Spleen (tissue), 7 donors: Measurements from ENCODE around the gene PUS1.

Source experiments
- CTCF ChIP-seq, 11 experiments: fragments of 200-600 bp in 7 of 11; fragments of 450-650 bp in 4 of 11; sonication (generic) in 4 of 11; IDR thresholded peaks in 8 of 11; conservative IDR thresholded peaks in 3 of 11; 1 replicate in 7 of 11; 2 replicates in 4 of 11; pipeline versions ENCODE4 v1.4.0 to v1.8.0; 2016 to 2021; ENCODE audit warnings: antibody characterized with exemption in 11 of 11, inconsistent platforms in 4 of 11, mild to moderate bottlenecking in 1 of 11
- POLR2AphosphoS5 ChIP-seq, 3 donors: sonication (generic); formaldehyde crosslinking; IDR thresholded peaks; one replicate each; pipeline ENCODE4 v1.5.1; 2017; ENCODE audit warnings: antibody characterized with exemption in 3 of 3
- donor health status: DM: no; HTN: no; CAD: no; lungs with moderate emphysema.
- donor health status: DM: no; HTN: no; CAD: no.
- donor health status: DM: no; HTN: no; CAD: no.

DNA sequence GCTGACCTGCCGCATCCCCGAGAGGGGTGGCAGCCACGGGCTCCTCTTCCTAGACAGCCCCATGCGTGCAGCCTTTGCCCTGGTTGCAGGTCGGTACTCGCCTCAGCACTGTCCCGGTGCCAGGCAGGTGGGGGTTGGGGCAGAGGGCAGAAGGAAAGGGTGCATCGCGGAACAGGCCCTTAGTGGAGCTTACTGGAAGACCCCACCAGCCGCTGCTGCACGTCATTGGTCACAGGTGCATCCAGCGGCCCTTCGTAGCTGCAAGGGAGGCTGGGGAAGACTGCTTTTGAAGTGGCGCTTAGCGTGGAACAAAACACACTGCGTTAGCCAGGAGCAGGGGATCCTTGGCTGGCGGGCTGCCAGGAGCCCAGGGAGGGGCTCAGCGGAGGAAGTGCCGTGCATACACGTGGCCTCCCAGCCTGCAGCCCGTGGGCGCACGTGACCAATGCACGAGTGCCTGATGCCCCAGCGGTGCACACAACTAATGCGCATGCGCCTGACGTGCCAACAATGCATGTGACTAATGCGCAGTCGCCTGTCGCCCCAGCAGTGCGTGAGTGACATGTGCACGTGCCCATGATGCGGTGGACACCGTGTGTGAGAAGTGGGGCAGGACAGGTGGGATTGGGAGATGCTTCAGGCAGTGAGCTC lies 15.7 kb downstream of the PUS1 start:
- no peak for TF ChIP-seq CTCF (IDR thresholded peaks at IDR 0.05 in 8 of 11, conservative IDR thresholded peaks at IDR 0.05 in 3 of 11)
- peak; percentile 24 to 69 (median 30) for TF ChIP-seq POLR2AphosphoS5 (IDR thresholded peaks at IDR 0.05)
